Measurements from ENCODE around the gene DMRT1. TPM values are rescaled to one million over a fixed set of nuclear protein-coding genes. Genes with fewer than 3 reads are reported as not detected.

Gene DMRT1
- total RNA-seq, 1 donor from 2014 or later: not detected

- Mint-ChIP-seq H3K4me3 (ENCODE audit: unreplicated experiment) (no peak overlapping the region), H3K36me3 (ENCODE audit: unreplicated experiment) (no peaks in the 10 kb centered on the region), H3K9me3 (ENCODE audit: unreplicated experiment) (peaks cover 4% of the 10 kb centered on the region), H3K27me3 (ENCODE audit: unreplicated experiment) (no peaks in the 10 kb centered on the region), H3K4me1 (ENCODE audit: unreplicated experiment) (no peaks in the 10 kb centered on the region), H3K27ac (ENCODE audit: unreplicated experiment) (no peak overlapping the region)
- no peak for TF ChIP-seq CTCF (IDR thresholded peaks at IDR 0.05)
- DNase-seq (ENCODE audit: extremely low spot score, unreplicated experiment): no peak
Measured at GRCh38 chr9:928363-929042, 87.0 kb downstream of the DMRT1 start.

GRCh38 chr9:929719-930118 is 88.2 kb downstream of the DMRT1 start:
- no peak for TF ChIP-seq CTCF (IDR thresholded peaks at IDR 0.05)
- Mint-ChIP-seq H3K4me1 (ENCODE audit: unreplicated experiment) (no peaks in the 10 kb centered on the region), H3K27me3 (ENCODE audit: unreplicated experiment) (no peaks in the 10 kb centered on the region), H3K36me3 (ENCODE audit: unreplicated experiment) (no peaks in the 10 kb centered on the region), H3K4me3 (ENCODE audit: unreplicated experiment) (no peak overlapping the region), H3K27ac (ENCODE audit: unreplicated experiment) (no peak overlapping the region), H3K9me3 (ENCODE audit: unreplicated experiment) (peaks cover 4% of the 10 kb centered on the region)
- no peak for DNase-seq (ENCODE audit: extremely low spot score, unreplicated experiment)

GRCh38 chr9:933356-933755 is 91.9 kb downstream of the DMRT1 start:
- H3K9me3 Mint-ChIP-seq (ENCODE audit: unreplicated experiment): peaks cover 11% of the 10 kb centered on the region
- H3K36me3 Mint-ChIP-seq (ENCODE audit: unreplicated experiment): no peaks in the 10 kb centered on the region
- H3K4me1 Mint-ChIP-seq (ENCODE audit: unreplicated experiment): no peaks in the 10 kb centered on the region
- no peak overlapping the region for H3K27ac Mint-ChIP-seq (ENCODE audit: unreplicated experiment)
- no peaks in the 10 kb centered on the region for H3K27me3 Mint-ChIP-seq (ENCODE audit: unreplicated experiment)
- no peak overlapping the region for H3K4me3 Mint-ChIP-seq (ENCODE audit: unreplicated experiment)
- no peak for TF ChIP-seq CTCF (IDR thresholded peaks at IDR 0.05)
- DNase-seq (ENCODE audit: extremely low spot score, unreplicated experiment): no peak

- Mint-ChIP-seq H3K9me3 (ENCODE audit: unreplicated experiment) (peaks cover 12% of the 10 kb centered on the region), H3K27ac (ENCODE audit: unreplicated experiment) (no peak overlapping the region), H3K27me3 (ENCODE audit: unreplicated experiment) (no peaks in the 10 kb centered on the region), H3K4me1 (ENCODE audit: unreplicated experiment) (no peaks in the 10 kb centered on the region), H3K4me3 (ENCODE audit: unreplicated experiment) (no peak overlapping the region), H3K36me3 (ENCODE audit: unreplicated experiment) (no peaks in the 10 kb centered on the region)
- no peak for DNase-seq (ENCODE audit: extremely low spot score, unreplicated experiment)
- TF ChIP-seq CTCF (IDR thresholded peaks at IDR 0.05): no peak
Measured at GRCh38 chr9:935348-935965, 94.0 kb downstream of the DMRT1 start.

- no peak for DNase-seq (ENCODE audit: extremely low spot score, unreplicated experiment)
- TF ChIP-seq CTCF (IDR thresholded peaks at IDR 0.05): no peak
- Mint-ChIP-seq H3K36me3 (ENCODE audit: unreplicated experiment) (no peaks in the 10 kb centered on the region), H3K4me1 (ENCODE audit: unreplicated experiment) (no peaks in the 10 kb centered on the region), H3K9me3 (ENCODE audit: unreplicated experiment) (peaks cover 7% of the 10 kb centered on the region), H3K27ac (ENCODE audit: unreplicated experiment) (no peak overlapping the region), H3K4me3 (ENCODE audit: unreplicated experiment) (no peak overlapping the region), H3K27me3 (ENCODE audit: unreplicated experiment) (no peaks in the 10 kb centered on the region)
Measured at GRCh38 chr9:942805-943580, 101.5 kb downstream of the DMRT1 start.

Measured in osteocyte (in vitro differentiated cells).